ENCODE results near the gene ANKRD34C. TPM values are rescaled to one million over a fixed set of nuclear protein-coding genes. Genes with fewer than 3 reads are reported as not detected.
A peak's percentile ranks its signal among the peaks of the same experiment; 100 is the strongest.

Gene ANKRD34C
- total and polyA plus RNA-seq, 9 of the 15 experiments (the other 6 are each of a cell fraction or from before 2014, with no cell fraction given) = 0.01 TPM; not detected in 8

GRCh38 chr15:79310985-79311900, 28.7 kb downstream of the ANKRD34C start, which contains the start of gene TMED3 (continued):
- no peak for TF ChIP-seq ZNF280A (IDR thresholded peaks at IDR 0.05; ENCODE audit: low read depth, partially characterized antibody)
- TF ChIP-seq POU5F1 (IDR thresholded peaks at IDR 0.05; ENCODE audit: borderline replicate concordance, low read depth, low read length, partially characterized antibody) = peak; percentile 43
- peak; percentile 51 for TF ChIP-seq TAF1 (IDR thresholded peaks at IDR 0.05; ENCODE audit: control insufficient read depth, extremely low read depth, insufficient read depth, low read length, severe bottlenecking)
- peak; percentile 76 for TF ChIP-seq ZBTB40 (IDR thresholded peaks at IDR 0.05)
- no peak for TF ChIP-seq ZBTB40 (CRISPR knock-in tag; IDR thresholded peaks at IDR 0.05)
- no peak for TF ChIP-seq BCLAF1 (IDR thresholded peaks at IDR 0.05; ENCODE audit: borderline replicate concordance in 1 of 2, control insufficient read depth in 1 of 2, low read depth in 2 of 2, low read length in 1 of 2)
- TF ChIP-seq MAFG (tag; conservative IDR thresholded peaks at IDR 0.05) = no peak
- TF ChIP-seq SRSF1 (IDR thresholded peaks at IDR 0.05; ENCODE audit: low read depth, low read length) = 0 out of 2 replicates have a peak, but pooled peaks have one; percentile 86
- no peak for TF ChIP-seq BRD4 (IDR thresholded peaks at IDR 0.05)

All from K562 (cell line).